Karpas-422 (cell line): ENCODE results near the gene TMEM256. TPM values are rescaled to one million over a fixed set of nuclear protein-coding genes. Genes with fewer than 3 reads are reported as not detected.

Experiments used
- DNase-seq: peaks from one replicate; pipeline ENCODE4 v3.0.0-alpha.2; 2015
- H2AFZ ChIP-seq: fragments of 200-600 bp; sonication (generic); 2 replicates; pipeline ENCODE4 v1.6.1; 2014; ENCODE audit warnings: antibody characterized with exemption, low read length, mixed read lengths
- H3K27ac ChIP-seq: fragments of 200-600 bp; sonication (generic); 2 replicates; pipeline ENCODE4 v1.5.1; 2014; ENCODE audit warnings: mild to moderate bottlenecking, low read length, moderate library complexity
- H3K27me3 ChIP-seq: fragments of 200-600 bp; sonication (generic); 2 replicates; pipeline ENCODE4 v1.6.1; 2014; ENCODE audit warnings: low read length, mixed read lengths
- H3K36me3 ChIP-seq: fragments of 200-600 bp; sonication (generic); 2 replicates; pipeline ENCODE4 v1.6.1; 2014; ENCODE audit warnings: low read length, mixed read lengths; ENCODE audit not compliant: insufficient read depth
- H3K4me1 ChIP-seq: fragments of 200-600 bp; sonication (generic); 2 replicates; pipeline ENCODE4 v1.6.1; 2014; ENCODE audit warnings: mild to moderate bottlenecking, low read length, mixed read lengths
- H3K4me2 ChIP-seq: fragments of 200-600 bp; sonication (generic); 2 replicates; pipeline ENCODE4 v1.6.1; 2014; ENCODE audit warnings: low read length, low read depth, mild to moderate bottlenecking; ENCODE audit not compliant: poor library complexity, severe bottlenecking
- H3K4me3 ChIP-seq: fragments of 200-600 bp; sonication (generic); 2 replicates; pipeline ENCODE4 v1.5.1; 2014; ENCODE audit warnings: mild to moderate bottlenecking, antibody characterized with exemption, low read length, mixed read lengths
- H3K79me2 ChIP-seq: fragments of 200-600 bp; sonication (generic); 2 replicates; pipeline ENCODE4 v1.6.1; 2014; ENCODE audit warnings: mild to moderate bottlenecking, low read length, mixed read lengths
- H3K9ac ChIP-seq: fragments of 200-600 bp; sonication (generic); 2 replicates; pipeline ENCODE4 v1.6.0; 2014; ENCODE audit warnings: low read length
- H3K9me2 ChIP-seq: fragments of 200-600 bp; sonication (generic), shearing (Covaris generic); replicated peaks from 2 replicates; pipeline ENCODE4 v1.6.0; 2014; ENCODE audit warnings: mild to moderate bottlenecking, low read length, moderate library complexity; ENCODE audit not compliant: insufficient read depth
- H3K9me3 ChIP-seq: fragments of 300-700, 200-600 bp; sonication (generic); 2 replicates; pipeline ENCODE4 v1.6.1; 2014; ENCODE audit warnings: low read length, mixed read lengths
- H4K20me1 ChIP-seq: fragments of 200-600 bp; sonication (generic); 2 replicates; pipeline ENCODE4 v1.6.1; 2014; ENCODE audit warnings: mild to moderate bottlenecking, antibody characterized with exemption, low read length, low read depth; ENCODE audit not compliant: insufficient read depth
- total RNA-seq: library from RNA; depleted of rRNA; stranded (reverse); fragments of >200 nt; shearing (Covaris generic); gene quantifications from 2 replicates; pipeline ENCODE4 v1.2.3, GENCODE V29; 2014; ENCODE audit warnings: low replicate concordance

TMEM256 gene
- total RNA-seq, 1 experiment from 2014 or later = 330 TPM

GRCh38 chr17:7407485-7408251 is 3.8 kb upstream of the TMEM256 start, which contains the start of gene NLGN2:
NLGN2 (plus strand) TSS chr17:7407845; CDS start chr17:7408256, 411 bp downstream.
- Histone ChIP-seq H3K4me1 (peaks cover 17% of the 10 kb centered on the region), H3K4me3 (no peak within 1 kb of the TSS), H3K9ac (no peak within 1 kb of the TSS), H3K9me2 (no peaks in the 10 kb centered on the region), H3K27me3 (no peaks in the 10 kb centered on the region), H3K27ac (no peak within 1 kb of the TSS), H3K9me3 (no peaks in the 10 kb centered on the region), H3K79me2 (no peaks in the 10 kb centered on the region), H2AFZ (no peak within 1 kb of the TSS), H4K20me1 (no peaks in the 10 kb centered on the region; the same call in 1 of the 2 replicates), H3K4me2 (no peak within 1 kb of the TSS), H3K36me3 (no peaks in the 10 kb centered on the region)
- no peak for DNase-seq

GRCh38 chr17:7407082-7407481 is 3.2 kb upstream of the TMEM256 start:
- no peaks in the 10 kb centered on the region for H3K9me3 ChIP-seq
- H3K36me3 ChIP-seq = no peaks in the 10 kb centered on the region
- peaks cover 17% of the 10 kb centered on the region for H3K4me1 ChIP-seq
- no peak overlapping the region for H3K4me2 ChIP-seq
- H3K79me2 ChIP-seq = no peaks in the 10 kb centered on the region
- H3K9me2 ChIP-seq = no peaks in the 10 kb centered on the region
- H3K9ac ChIP-seq = no peak overlapping the region
- H2AFZ ChIP-seq = no peak overlapping the region
- no peak overlapping the region for H3K27ac ChIP-seq
- no peaks in the 10 kb centered on the region for H3K27me3 ChIP-seq
- no peaks in the 10 kb centered on the region; the same call in 1 of the 2 replicates for H4K20me1 ChIP-seq
- no peak for DNase-seq
- no peak overlapping the region for H3K4me3 ChIP-seq

- Histone ChIP-seq H2AFZ (no peak overlapping the region), H4K20me1 (no peaks in the 10 kb centered on the region; the same call in 1 of the 2 replicates), H3K4me2 (no peak overlapping the region), H3K79me2 (no peaks in the 10 kb centered on the region), H3K27me3 (no peaks in the 10 kb centered on the region), H3K9ac (no peak overlapping the region), H3K9me2 (no peaks in the 10 kb centered on the region), H3K4me1 (peaks cover 17% of the 10 kb centered on the region), H3K36me3 (no peaks in the 10 kb centered on the region), H3K27ac (no peak overlapping the region), H3K9me3 (no peaks in the 10 kb centered on the region), H3K4me3 (no peak overlapping the region)
- DNase-seq = no peak
Measured at GRCh38 chr17:7406235-7406825, 2.4 kb upstream of the TMEM256 start.

GRCh38 chr17:7405350-7406234 is 1.7 kb upstream of the TMEM256 start:
- H3K9ac ChIP-seq = no peak overlapping the region
- H3K4me2 ChIP-seq = no peak overlapping the region
- no peak for DNase-seq
- H3K79me2 ChIP-seq = no peaks in the 10 kb centered on the region
- no peaks in the 10 kb centered on the region for H3K9me2 ChIP-seq
- no peak overlapping the region for H3K4me3 ChIP-seq
- no peaks in the 10 kb centered on the region for H3K9me3 ChIP-seq
- no peak overlapping the region for H2AFZ ChIP-seq
- no peaks in the 10 kb centered on the region; the same call in 1 of the 2 replicates for H4K20me1 ChIP-seq
- peaks cover 17% of the 10 kb centered on the region for H3K4me1 ChIP-seq
- H3K27ac ChIP-seq = no peak overlapping the region
- H3K36me3 ChIP-seq = no peaks in the 10 kb centered on the region
- no peaks in the 10 kb centered on the region for H3K27me3 ChIP-seq

- Histone ChIP-seq H3K4me1 (peaks cover 11% of the 10 kb centered on the region), H3K4me2 (no peak overlapping the region), H2AFZ (no peak overlapping the region), H3K27ac (no peak overlapping the region), H3K4me3 (no peak overlapping the region), H3K9ac (no peak overlapping the region), H3K79me2 (no peaks in the 10 kb centered on the region), H4K20me1 (no peaks in the 10 kb centered on the region; the same call in 1 of the 2 replicates), H3K27me3 (no peaks in the 10 kb centered on the region), H3K9me3 (no peaks in the 10 kb centered on the region), H3K9me2 (no peaks in the 10 kb centered on the region), H3K36me3 (no peaks in the 10 kb centered on the region)
- DNase-seq = no peak
Measured at GRCh38 chr17:7404737-7405349, 946 bp upstream of the TMEM256 start.

- Histone ChIP-seq H3K27ac (peak overlapping the region; percentile 69), H4K20me1 (no peaks in the 10 kb centered on the region; the same call in 1 of the 2 replicates), H3K9me3 (no peaks in the 10 kb centered on the region), H3K9me2 (no peaks in the 10 kb centered on the region), H3K4me2 (peak overlapping the region; percentile 94), H2AFZ (peak overlapping the region; percentile 85; the same call in 1 of the 2 replicates), H3K27me3 (no peaks in the 10 kb centered on the region), H3K36me3 (no peaks in the 10 kb centered on the region), H3K9ac (peak overlapping the region; percentile 91), H3K4me1 (peaks cover 9% of the 10 kb centered on the region), H3K4me3 (peak overlapping the region; percentile 91), H3K79me2 (no peaks in the 10 kb centered on the region)
- no peak for DNase-seq
Measured at GRCh38 chr17:7403727-7403976, 245 bp downstream of the TMEM256 start.

GRCh38 chr17:7403043-7403726 is 712 bp downstream of the TMEM256 start:
- Histone ChIP-seq H3K4me1 (peaks cover 9% of the 10 kb centered on the region), H3K27me3 (no peaks in the 10 kb centered on the region), H3K9ac (peak overlapping the region; percentile 91), H3K4me2 (peak overlapping the region; percentile 94), H3K9me2 (no peaks in the 10 kb centered on the region), H3K9me3 (no peaks in the 10 kb centered on the region), H3K27ac (peak overlapping the region; percentile 69), H3K4me3 (peak overlapping the region; percentile 91), H2AFZ (peak overlapping the region; percentile 85; the same call in 1 of the 2 replicates), H4K20me1 (no peaks in the 10 kb centered on the region; the same call in 1 of the 2 replicates), H3K36me3 (no peaks in the 10 kb centered on the region), H3K79me2 (no peaks in the 10 kb centered on the region)
- DNase-seq = peak; percentile 74
